ENCODE data around the gene GNGT2.

GNGT2 gene

GRCh38 chr17:49210158-49211029, at the start of gene GNGT2, which contains the start of gene ABI3:
Gene GNGT2, minus strand, starts transcription at chr17:49210574. Its CDS starts 3,152 bp downstream, at chr17:49207422.
Gene ABI3, plus strand, starts transcription at chr17:49210707. Its CDS starts 18 bp downstream, at chr17:49210725.
- no peak for DNase-seq

- no peak for DNase-seq
These were observed 49.3 kb upstream of the GNGT2 start for GRCh38 chr17:49259663-49260010.

- DNase-seq: no peak
These were observed 48.0 kb upstream of the GNGT2 start for GRCh38 chr17:49258394-49258793.

GRCh38 chr17:49255125-49255524, 44.8 kb upstream of the GNGT2 start:
- DNase-seq: no peak

GRCh38 chr17:49254066-49254465, 43.7 kb upstream of the GNGT2 start:
- DNase-seq: no peak

- no peak for DNase-seq
These were observed 41.8 kb upstream of the GNGT2 start for GRCh38 chr17:49252148-49252695.

- DNase-seq: no peak
These were observed 39.6 kb upstream of the GNGT2 start for GRCh38 chr17:49249890-49250522.

GRCh38 chr17:49249292-49249794, 39.0 kb upstream of the GNGT2 start:
- no peak for DNase-seq

GRCh38 chr17:49247944-49248343, 37.6 kb upstream of the GNGT2 start:
- DNase-seq: no peak

- DNase-seq: no peak
These were observed 34.5 kb upstream of the GNGT2 start for GRCh38 chr17:49244839-49245238.

- no peak for DNase-seq
These were observed 32.4 kb upstream of the GNGT2 start for GRCh38 chr17:49242813-49243212.

- no peak for DNase-seq
These were observed 31.5 kb upstream of the GNGT2 start for GRCh38 chr17:49241692-49242397.

- DNase-seq: no peak
These were observed 30.7 kb upstream of the GNGT2 start for GRCh38 chr17:49241040-49241439.

GRCh38 chr17:49240619-49241018, 30.2 kb upstream of the GNGT2 start:
- DNase-seq: no peak

- DNase-seq: no peak
These were observed 29.6 kb upstream of the GNGT2 start for GRCh38 chr17:49239963-49240362.

GRCh38 chr17:49235896-49236295, 25.5 kb upstream of the GNGT2 start:
- DNase-seq: no peak

GRCh38 chr17:49234509-49235080, 24.2 kb upstream of the GNGT2 start:
- DNase-seq: no peak

- no peak for DNase-seq
These were observed 21.2 kb upstream of the GNGT2 start for GRCh38 chr17:49231563-49231894.

- DNase-seq: peak; percentile 36 to 84
These were observed 20.5 kb upstream of the GNGT2 start, which contains the start of gene PHOSPHO1 for GRCh38 chr17:49230636-49231562. Gene PHOSPHO1, minus strand, starts transcription at chr17:49230787. Its CDS starts 4,096 bp downstream, at chr17:49226691.

- no peak for DNase-seq
These were observed 19.6 kb upstream of the GNGT2 start for GRCh38 chr17:49229805-49230600.

Data from NCI-H446 (cell line).